GM19324 (cell line): ENCODE data around the gene FASN.
A peak's percentile ranks its signal among the peaks of the same experiment; 100 is the strongest.

Experiments
- ATAC-seq: cut with Tn5 transposase; IDR thresholded peaks from one replicate; pipeline ENCODE4 v1.9.1; 2021; ENCODE audit warnings: mild to moderate bottlenecking, moderate library complexity; ENCODE audit not compliant: unreplicated experiment, low FRiP score

Gene FASN

DNA sequence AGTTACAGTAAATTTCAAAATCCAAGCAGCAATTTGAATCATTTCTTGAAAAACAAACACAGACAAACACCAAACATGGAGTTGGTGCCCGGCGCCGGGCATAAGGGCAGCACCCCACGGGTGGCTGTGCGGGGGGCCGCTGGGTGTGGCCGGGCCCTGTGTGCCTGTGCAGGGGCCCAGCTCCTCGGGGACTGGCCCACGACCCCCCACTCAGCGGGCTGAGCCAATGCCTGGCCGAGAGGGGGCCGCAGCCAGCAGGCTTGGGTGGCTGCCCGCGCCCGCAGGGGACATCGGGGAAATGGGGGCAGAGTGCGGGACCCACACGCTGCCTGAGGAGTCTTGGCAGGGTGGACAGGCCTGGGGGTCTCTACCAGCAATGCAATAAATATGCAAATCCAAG, 19.6 kb downstream of the FASN start:
- ATAC-seq, result no peak

DNA sequence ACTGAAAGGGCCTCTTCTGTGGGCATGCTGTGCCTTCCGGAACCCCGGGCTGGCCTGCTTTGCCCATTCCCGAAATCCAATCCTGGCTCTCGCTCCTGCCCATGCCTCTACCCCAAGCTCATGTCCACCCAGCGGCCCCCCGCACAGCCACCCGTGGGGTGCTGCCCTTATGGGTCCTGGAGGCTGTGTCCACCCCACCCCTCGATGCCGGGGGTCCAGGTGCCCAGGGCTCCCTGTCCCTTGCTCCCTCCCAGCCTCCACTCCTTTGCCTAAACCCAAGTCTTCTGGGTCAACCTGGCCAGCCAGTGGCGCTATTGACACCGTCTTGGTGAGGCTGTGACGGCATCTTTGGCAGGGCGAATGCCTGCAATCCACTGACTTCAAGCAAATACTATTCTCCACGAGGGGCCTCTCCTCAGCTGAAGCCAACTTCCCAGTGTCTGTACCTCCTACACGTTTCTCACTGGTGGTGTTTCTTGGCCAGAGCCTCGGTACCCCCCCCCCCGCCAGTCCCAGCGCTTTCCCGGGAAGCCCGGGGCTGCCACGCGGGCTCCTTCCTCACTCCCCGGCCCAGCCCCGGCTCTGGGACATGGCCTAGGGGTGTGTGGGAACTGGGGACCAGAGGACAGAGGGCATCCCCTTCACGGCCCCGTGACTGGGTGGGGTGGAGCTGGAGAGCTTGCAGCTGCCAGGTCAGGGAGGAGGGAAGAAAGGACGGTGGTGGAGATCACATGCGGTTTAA, 20.2 kb downstream of the FASN start:
- ATAC-seq, result no peak

DNA sequence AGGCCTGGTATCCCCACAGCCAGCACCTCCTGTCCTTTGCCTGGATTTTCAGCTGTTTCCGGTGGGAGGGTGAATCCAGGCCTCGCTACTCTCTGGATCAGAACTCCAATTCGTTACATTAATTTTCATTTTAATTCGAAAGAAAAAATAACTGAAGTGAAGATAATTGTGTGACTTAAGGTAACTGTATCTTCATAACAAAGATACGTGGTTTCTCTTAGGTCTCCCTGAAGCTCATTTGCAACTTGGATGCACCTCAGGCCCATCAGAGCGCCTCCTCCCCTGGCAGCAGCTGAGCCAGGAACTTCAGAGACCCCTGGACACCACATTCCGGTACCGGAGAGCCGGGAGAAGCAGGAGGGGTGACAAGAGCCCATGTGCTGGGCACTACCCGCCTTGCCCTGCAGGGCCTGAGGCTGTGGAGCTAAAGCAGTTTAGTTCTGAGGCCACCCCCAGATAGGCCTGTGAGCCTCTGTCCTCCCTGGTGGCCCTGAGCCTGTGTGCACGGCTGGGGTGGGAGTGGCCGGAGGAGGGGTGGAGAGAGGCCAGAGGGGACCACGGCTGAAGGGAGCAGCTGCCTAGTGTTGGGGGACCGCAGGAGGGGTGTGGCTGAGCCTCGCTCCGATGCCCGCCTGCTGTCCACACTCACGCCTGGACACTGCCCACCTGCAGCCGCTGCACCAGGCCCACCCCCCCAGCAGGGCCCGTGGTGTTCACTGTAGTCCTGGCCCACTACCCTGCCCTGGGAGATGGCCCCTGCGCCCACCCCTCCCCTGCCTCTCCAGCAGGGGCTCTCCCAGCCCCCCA, 21.0 kb downstream of the FASN start:
- ATAC-seq, result no peak

DNA sequence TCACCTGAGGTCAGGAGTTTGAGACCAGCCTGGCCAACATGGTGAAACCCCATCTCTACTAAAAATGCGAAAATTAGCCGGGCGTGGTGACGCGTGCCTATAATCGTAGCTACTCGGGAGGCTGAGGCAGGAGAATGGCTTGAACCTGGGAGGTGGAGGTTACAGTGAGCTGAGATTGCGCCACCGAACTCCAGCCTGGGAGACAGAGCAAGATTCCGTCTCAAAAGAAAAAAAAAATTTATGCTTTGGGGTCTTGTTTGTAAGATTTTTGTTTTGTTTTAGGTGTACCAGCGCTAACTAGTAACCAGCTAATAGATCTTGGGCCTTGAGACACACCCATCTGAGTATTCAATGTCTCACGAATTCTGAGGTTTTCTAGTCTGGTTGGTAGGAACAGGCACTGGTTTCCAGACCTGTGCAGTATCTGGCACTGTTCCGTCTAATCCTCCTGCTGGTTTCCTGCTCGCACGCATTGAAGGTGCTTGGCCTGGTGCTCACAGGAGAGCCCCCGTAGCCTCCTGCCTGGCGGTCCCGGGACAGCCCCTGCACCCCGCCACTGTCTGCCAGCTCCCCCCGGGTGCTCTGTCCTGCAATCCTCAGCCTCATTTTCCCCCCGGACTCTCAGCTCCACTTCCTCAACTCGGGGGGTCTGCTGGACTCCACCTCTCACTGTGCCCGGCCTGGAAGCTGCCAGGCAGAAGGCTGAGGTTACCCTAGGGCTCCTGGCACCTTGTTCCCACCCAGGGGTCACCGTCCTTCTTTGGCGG, 21.8 kb downstream of the FASN start:
- ATAC-seq, result no peak

DNA sequence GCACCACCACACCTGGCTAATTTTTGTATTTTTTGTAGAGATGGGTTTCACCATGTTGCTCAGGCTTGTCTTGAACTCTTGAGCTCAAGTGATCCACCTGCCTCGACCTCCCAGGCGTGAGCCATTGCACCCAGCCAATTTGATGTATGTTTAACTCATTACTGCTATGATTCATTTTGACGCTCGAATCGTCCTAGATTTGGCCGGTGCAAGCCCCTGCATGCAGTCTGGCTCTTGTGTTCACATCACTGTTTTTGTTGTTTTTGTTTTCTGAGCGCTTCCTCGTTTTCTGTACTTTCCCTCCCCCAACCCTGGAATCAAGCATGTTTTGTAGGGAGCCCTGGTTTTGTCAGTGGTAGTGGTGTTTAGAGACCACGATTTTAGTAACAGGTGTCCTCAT, 24.6 kb downstream of the FASN start:
- ATAC-seq, result no peak

DNA sequence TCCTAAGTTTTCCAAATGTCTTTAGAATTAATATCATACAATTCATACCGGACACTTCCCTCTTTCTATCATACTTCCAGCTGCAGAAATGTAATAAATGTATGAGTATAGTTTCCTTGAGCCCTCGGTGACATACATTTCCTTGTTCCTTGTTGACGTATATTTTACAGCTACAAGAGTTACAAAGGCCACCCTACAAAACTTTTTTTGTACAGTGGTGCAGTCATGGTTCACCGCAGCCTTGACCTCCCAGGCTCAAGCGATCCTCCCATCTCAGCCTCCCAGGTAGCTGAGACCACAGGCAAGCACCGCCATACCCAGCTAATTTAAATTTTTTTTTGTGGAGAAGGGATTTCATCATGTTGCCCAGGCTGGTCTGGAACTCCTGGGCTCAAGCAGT, 25.2 kb downstream of the FASN start:
- ATAC-seq, result no peak

DNA sequence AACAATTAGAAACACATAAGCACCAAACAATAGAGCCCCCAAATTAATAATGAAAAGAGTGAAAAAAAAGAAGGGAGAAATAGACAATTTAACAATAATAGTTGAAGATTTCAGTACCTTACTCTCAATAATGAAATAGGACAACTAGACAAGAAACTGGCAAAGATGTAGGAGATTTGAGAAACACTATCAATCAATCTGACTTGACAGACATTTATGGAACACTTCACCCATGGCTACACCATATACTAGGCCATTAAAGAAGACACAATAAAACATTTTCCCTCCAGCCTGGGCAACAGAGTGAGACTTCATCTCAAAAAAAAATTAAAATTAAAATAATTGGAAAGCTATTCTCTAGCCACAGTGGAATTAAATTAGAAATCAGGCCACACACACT, 27.4 kb downstream of the FASN start:
- no peak for ATAC-seq

DNA sequence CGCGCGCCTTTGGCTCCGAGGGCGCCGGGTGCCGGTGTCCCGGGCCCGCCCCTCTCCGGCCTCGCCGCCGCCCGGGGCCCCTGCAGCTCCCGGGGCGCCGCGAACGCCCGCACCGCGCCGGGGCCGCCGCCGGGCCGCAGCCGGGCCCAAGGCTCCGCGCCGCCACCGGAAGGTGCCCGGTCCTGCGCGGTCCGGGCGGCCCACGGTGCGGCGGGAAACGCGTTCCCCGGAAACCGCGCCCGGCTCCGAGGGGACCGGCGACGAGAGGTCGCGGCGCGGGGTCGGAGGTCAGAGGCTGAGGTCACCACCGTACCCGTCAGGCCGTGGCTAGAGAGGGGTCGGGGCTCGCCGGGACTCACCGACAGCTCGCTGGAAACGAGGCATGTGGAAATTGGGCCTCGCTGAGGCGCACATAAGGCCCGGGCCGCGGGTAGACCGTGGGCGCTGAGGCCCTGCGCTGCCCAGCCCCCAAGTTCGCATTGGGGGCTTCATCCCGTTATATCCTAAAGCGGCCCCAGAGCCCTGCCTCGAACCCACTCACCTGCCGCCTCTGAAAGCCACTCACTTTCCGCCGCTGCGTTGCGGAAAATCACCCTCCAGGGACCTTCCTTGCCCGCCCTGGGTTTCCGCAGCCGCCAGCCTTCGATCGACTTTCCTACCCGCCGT, 32.3 kb downstream of the FASN start, which contains the start of gene DUS1L:
Gene DUS1L (minus strand): TSS at position 167 of the 666 bp plus-strand sequence. CDS start 745 bp downstream, outside the sequence.
- peak; percentile 77 for ATAC-seq

DNA sequence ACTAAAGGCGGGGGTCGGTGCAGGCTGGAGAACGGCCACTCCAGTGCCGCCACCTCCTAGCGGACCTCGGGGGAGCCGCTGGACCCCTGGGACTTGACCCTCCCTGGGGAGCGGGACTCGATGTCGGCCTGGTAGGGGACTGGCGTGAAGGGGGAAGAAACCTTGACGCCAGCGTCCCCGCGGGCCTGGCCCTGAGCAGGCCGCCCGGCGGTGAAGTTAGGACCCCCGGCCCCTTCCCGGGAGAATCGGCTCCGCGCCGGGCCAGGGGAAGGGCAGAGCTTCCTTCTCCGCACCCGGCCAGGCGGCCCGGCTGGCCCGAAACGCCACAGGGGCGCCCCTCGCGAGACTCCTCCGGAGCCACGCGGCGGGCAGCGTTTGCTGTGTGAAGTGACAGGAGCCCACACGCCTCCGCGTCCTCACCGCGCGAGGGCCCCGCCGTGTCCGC, 32.8 kb downstream of the FASN start:
- ATAC-seq, result peak; percentile 31

DNA sequence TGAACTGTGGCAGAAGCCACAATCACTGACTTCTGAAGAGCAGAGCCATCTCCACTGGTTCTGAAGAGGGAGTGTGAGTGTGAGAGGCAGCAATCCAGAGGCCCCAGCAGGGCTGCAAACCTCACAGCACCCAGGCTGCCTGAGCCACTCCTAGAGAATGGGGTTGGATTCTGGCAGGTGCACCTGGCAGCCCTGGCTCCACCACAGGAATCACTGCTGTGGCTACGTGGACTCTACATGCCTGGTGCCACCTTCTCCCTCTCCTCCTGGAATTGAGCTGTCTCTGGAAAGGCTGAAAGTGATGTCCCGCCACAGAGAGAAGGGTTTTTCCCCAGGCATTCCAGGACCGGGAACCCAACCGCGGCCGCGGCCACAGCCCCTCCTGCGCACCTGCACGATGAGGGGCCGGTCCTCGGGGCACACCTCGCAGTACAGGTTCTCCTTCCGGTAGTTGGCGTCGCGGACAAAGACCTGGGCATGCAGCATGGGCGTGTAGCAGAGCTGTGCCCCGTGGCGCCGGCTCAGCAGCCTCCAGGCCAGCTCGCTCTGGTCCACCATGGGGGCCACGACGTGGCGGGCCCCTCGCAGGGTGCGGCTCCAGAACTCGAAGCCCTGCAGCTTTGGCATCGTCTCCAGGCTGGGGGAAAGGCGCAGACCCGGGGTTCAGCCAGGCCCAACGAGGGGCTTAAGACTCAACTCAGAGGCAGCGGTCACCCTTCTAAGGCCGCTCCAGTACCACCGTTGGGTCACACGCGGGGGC, 33.4 kb downstream of the FASN start:
- no peak for ATAC-seq

DNA sequence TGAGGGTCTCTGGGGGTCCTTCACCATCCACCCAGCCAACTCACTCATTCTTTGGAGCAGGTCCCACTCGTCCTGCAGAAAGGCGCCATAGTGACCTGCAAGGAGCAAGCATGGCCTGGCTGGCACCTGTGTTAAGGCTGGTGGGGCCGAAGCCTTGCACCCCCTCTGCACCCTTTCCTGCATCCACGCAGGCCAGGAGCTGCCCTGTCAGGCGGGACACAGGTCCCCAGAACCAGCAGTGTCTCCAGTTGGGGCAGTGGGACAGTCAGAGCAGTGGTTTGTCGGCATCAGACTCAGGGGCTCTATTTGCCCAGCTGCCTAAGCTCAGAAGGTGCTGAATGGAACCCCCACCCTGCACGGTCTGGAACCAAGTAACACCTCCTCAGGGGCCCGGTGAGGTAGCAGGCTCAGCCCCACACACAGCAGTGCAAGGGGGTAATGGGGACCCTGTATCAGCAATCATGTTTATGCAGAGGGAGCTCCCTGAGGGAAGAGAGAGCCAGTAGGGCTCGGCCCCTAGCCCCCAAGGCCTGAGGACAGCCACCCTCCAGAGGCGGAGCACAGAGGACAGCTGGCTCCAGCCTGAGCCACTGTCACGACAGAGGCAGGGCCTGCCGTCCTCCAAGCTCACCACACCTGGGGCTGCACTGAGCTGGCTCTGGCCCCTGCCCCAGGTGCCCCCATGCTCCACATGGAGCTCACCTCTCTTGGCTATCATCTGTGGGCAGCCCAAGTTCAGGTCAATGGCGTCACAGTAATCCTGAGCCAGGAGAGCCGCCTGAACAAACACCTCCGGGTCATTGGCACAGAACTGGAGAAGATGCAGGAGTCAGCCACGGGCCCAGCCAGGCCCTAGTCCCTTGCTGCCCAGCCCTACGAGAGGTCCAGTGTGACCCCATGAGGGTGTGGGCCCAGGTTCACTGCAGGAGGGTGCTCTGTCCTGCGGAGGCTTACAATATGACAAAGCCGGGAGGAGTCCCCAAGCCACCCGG, 34.3 kb downstream of the FASN start:
- no peak for ATAC-seq

DNA sequence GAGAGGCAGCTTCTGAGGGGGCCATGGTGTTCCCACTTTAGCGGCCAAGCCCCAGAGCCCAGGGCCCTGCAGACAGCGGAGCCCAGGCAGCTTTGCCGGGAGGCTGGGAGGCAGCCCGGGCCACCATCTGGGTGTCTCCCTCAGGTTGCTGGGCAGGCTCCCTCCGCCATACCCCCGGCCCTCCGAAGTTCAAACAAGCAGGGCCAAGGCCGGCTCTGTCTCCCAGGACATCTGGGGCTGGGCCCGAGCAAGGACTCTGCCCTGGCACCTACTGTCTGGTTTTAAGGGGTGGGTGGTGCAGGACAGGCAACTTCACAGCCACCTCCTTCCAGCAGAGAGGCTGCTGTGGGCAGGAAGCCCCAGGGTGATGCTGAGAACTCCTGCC, 35.1 kb downstream of the FASN start:
- ATAC-seq, result no peak

DNA sequence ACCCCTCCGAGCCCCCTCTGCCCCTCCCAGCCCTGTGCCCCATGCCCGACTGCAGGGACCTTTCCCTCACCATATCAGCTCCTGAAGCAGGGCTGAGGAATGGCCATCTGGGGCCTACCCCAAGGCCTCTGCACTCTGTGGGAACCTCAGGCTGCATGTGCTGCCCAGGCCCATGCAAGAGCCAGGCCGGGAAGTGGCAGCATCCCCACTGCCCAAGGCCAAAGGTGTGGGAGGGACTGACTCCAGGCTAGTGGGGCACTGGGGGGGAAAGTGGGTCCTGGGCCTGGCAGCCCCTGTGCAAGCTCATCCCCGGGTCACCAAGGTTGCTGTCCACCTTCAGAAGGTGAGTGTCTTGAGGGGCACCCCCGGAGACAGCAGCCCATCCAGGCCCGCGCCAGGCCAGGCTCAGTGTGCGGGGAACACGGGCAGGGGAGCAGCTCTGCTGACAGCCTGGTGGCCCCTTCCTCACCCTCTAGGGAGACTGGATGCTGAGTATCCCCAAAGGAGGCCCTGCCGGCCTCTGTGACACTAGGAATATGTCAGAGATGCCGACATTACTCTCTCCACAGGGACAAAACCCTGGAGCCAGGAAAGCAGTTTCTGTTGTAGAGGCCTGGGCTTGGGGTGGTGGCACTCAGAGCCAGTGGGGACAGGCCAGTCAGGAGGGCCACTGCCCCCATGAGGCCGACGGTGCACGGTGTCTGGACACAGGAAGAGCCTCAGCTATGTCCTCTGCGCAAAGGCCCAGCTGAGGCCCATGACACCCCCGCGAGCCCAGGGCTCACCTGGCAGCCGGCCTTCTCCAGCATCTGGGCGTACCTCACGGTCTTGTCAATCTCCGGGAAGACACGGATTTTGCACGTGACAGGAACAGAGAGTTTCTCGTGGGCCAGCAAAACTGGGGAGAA, 35.7 kb downstream of the FASN start:
- ATAC-seq, result no peak

DNA sequence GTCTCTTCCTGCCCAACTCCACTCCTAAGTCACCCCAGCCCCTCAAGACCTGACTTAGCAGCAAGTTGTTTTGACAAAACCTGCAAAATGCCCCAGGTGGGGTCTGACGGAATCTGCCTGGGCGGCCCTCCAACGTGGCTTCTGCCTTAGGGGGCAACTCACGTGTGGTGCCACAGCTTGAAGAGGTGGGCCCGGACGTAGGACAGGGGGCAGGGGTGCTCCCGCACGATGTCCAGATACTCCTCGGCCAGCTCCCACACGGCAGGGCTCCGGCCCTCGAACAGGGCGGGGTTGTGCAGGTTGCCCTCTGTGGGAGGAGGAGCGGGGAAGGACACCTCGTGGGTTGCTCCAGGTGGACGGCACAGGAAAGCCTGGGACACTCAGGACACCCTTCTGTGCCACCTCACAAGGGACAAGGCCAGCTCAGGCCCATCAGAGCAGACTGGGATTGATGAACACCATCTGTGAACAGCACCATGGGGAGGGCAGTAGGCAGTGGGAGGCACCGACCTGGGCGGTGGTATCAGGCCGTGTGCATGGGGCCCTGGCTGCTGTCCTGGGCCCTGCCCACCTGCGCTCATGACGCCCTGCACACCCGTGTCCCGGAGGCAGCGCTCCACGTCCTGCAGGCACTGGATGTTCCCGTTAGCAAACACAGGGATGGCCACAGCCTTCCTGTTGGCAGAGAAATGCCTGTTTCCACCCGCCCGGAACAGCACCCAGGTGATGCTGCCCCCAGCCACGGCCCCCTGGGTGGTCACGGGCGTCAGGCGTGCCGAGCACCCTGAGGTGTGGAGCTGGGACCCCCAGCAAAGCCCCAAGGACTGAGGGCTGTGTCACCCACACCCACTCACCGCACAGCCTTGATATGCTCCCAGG, 36.8 kb downstream of the FASN start:
- ATAC-seq, result no peak

DNA sequence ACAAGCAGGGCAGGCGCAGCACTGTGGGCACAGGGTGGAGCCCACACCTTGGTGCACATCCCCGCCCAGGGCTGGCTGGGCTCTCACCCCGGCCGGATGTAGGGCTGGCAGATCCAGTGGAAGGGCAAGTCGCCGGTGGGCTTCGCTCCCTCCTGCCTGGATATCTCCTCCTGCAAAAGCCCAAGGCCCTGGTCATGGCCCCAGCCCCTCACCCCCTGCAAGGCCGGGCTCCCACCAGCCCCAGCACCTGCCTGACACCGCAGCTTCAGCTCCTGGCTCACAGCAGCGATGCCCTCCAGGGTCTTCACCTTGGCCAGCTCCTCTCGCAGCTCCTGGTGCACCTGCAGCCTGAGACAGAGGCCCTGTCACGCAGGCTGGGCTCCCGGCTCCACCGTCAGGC, 37.4 kb downstream of the FASN start:
- no peak for ATAC-seq

DNA sequence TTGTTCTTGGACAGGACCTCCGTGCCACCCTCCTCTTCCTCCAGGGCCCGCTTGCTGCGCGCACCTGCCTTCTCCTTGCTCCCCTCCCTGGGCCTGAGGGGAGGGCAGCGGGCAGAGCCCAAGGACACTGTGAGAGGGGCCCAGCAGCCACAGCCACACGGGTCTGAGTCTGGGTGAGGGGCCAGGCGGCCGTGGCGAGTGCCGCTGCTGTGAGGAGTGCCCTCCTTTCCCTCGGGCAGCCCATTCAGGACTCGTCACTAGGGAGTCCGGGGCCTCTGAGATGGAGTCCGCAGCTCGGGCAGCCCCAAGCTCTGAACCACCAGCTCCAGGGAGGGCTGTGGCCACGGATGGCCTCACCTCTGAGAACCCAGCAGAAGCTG, 38.0 kb downstream of the FASN start:
- ATAC-seq, result no peak
